A549 (cell line): ENCODE measurements around the gene CCNI. TPM values are rescaled to one million over a fixed set of nuclear protein-coding genes. Genes with fewer than 3 reads are reported as not detected.

Source experiments
- ATAC-seq, 2 experiments: fragments of 200-7000 bp in 1 of 2; fragments of >200 bp in 1 of 2; cut with Nextera tagmentation in 1 of 2; cut with Tn5 transposase in 1 of 2; 3 replicates each; pipeline versions ENCODE4 v1.8.0 to v1.9.1; 2018 to 2020; ENCODE audit warnings: mild to moderate bottlenecking in 1 of 2, moderate library complexity in 1 of 2
- CTCF ChIA-PET: fragments of 300-600 bp; sonication (Branson Sonifier 250); formaldehyde crosslinking; extraction: SDS; loops from one replicate; lab custom pipeline; 2021; ENCODE audit warnings: antibody characterized with exemption, inconsistent platforms; lab: Yijun Ruan, JAX
- POLR2A ChIA-PET: fragments of 350-600 bp; formaldehyde crosslinking; extraction: SDS; loops from one replicate; lab custom pipeline; 2021; ENCODE audit warnings: antibody characterized with exemption, inconsistent platforms; lab: Yijun Ruan, JAX
- DNase-seq, 2 experiments: peaks; one replicate each; pipeline versions ENCODE4 v3.0.0 to v3.0.0-alpha.2; 2011 to 2016; ENCODE audit warnings: low read depth in 1 of 2, low spot score in 1 of 2
- FAIRE-seq: peaks from 2 replicates; lab custom pipeline; 2011; peaks lifted over from hg19 to GRCh38; lab: Jason Lieb, UNC
- H3K27ac ChIP-seq, 2 experiments: fragments of >200 bp; sonication (Bioruptor Twin); formaldehyde crosslinking; 3 replicates each; pipeline ENCODE4 v1.5.1; 2016 to 2017
- H3K4me1 ChIP-seq: fragments of >200 bp; sonication (Bioruptor Twin); formaldehyde crosslinking; 3 replicates; pipeline ENCODE4 v1.6.1; 2016
- H3K4me2 ChIP-seq: fragments of >200 bp; sonication (Bioruptor Twin); formaldehyde crosslinking; 3 replicates; pipeline ENCODE4 v1.6.1; 2016
- H3K4me3 ChIP-seq: fragments of >200 bp; sonication (Bioruptor Twin); formaldehyde crosslinking; 3 replicates; pipeline ENCODE4 v1.5.1; 2016
- H3K9me3 ChIP-seq: fragments of >200 bp; sonication (Bioruptor Twin); formaldehyde crosslinking; 3 replicates; pipeline ENCODE4 v1.6.1; 2016
- CBX2 ChIP-seq: fragments of 200-600 bp; sonication (generic); IDR thresholded peaks from 2 replicates; pipeline ENCODE4 v1.6.1; 2016; ENCODE audit warnings: low read depth, mild to moderate bottlenecking, borderline replicate concordance
- CHD2 ChIP-seq: fragments of 150-350 bp; IDR thresholded peaks from 2 replicates; pipeline ENCODE4 v1.6.1; 2014; ENCODE audit warnings: low read length; ENCODE audit not compliant: partially characterized antibody
- CTCF ChIP-seq: fragments of >200 bp; sonication (Bioruptor Twin); formaldehyde crosslinking; IDR thresholded peaks from 3 replicates; pipeline ENCODE4 v1.5.1; 2016
- ELK1 ChIP-seq: fragments of 150-350 bp; IDR thresholded peaks from 2 replicates; pipeline ENCODE4 v1.6.1; 2014; ENCODE audit warnings: low read depth, mild to moderate bottlenecking, low read length
- EP300 ChIP-seq, 2 experiments: fragments of >200 bp; sonication (Bioruptor Twin); formaldehyde crosslinking; IDR thresholded peaks; 2 replicates in 1 of 2; 3 replicates in 1 of 2; pipeline ENCODE4 v1.6.1; 2016 to 2017
- FOXS1 ChIP-seq: fragments of 250-450 bp; sonication (Bioruptor Pico); IDR thresholded peaks from 2 replicates; pipeline ENCODE4 v1.5.0; 2020; ENCODE audit warnings: mild to moderate bottlenecking, moderate library complexity
- GATA3 ChIP-seq: IDR thresholded peaks from 2 replicates; pipeline ENCODE4 v1.6.1; 2012; ENCODE audit warnings: borderline replicate concordance
- HOXA7 ChIP-seq: fragments of 250-450 bp; sonication (Bioruptor Pico); IDR thresholded peaks from 2 replicates; pipeline ENCODE4 v1.5.0; 2020; ENCODE audit warnings: mild to moderate bottlenecking, moderate library complexity
- HOXB13 ChIP-seq: fragments of 250-450 bp; sonication (Bioruptor Pico); IDR thresholded peaks from 2 replicates; pipeline ENCODE4 v1.5.0; 2020; ENCODE audit warnings: low read depth, mild to moderate bottlenecking, moderate library complexity
- JUN ChIP-seq, 2 experiments: fragments of >200 bp; sonication (Bioruptor Twin); formaldehyde crosslinking; IDR thresholded peaks; 2 replicates in 1 of 2; 3 replicates in 1 of 2; pipeline ENCODE4 v1.6.1; 2016 to 2017
- JUNB ChIP-seq: fragments of >200 bp; sonication (Bioruptor Twin); formaldehyde crosslinking; IDR thresholded peaks from 2 replicates; pipeline ENCODE4 v1.6.1; 2016
- KDM1A ChIP-seq: fragments of 200-600 bp; sonication (generic); IDR thresholded peaks from 2 replicates; pipeline ENCODE4 v1.6.1; 2016; ENCODE audit warnings: low read depth, mild to moderate bottlenecking
- NFE2L2 ChIP-seq: fragments of 150-350 bp; conservative IDR thresholded peaks from 2 replicates; pipeline ENCODE4 v1.6.1; 2014; ENCODE audit warnings: low read length
- NPAS2 ChIP-seq: fragments of 250-450 bp; sonication (Bioruptor Pico); IDR thresholded peaks from 2 replicates; pipeline ENCODE4 v1.8.0; 2022; ENCODE audit warnings: mild to moderate bottlenecking, moderate library complexity, borderline replicate concordance
- NR3C1 ChIP-seq: fragments of >200 bp; sonication (Bioruptor Twin); formaldehyde crosslinking; IDR thresholded peaks from 3 replicates; pipeline ENCODE4 v1.6.1; 2017
- POLR2A ChIP-seq: IDR thresholded peaks from 2 replicates; pipeline ENCODE4 v1.6.1; 2012; ENCODE audit warnings: mild to moderate bottlenecking, low read length
- RCOR1 ChIP-seq: fragments of 150-350 bp; IDR thresholded peaks from 2 replicates; pipeline ENCODE4 v1.6.1; 2014; ENCODE audit warnings: antibody characterized with exemption, low read length, low read depth
- REST ChIP-seq: fragments of 200-600 bp; sonication (generic); IDR thresholded peaks from 2 replicates; pipeline ENCODE4 v1.6.1; 2016; ENCODE audit warnings: antibody characterized with exemption, mild to moderate bottlenecking, moderate library complexity
- RFX5 ChIP-seq: fragments of 450-650 bp; IDR thresholded peaks from 2 replicates; pipeline ENCODE4 v1.7.1; 2014; ENCODE audit warnings: antibody characterized with exemption, mild to moderate bottlenecking, moderate library complexity
- SMC3 ChIP-seq: fragments of >200 bp; sonication (Bioruptor Twin); formaldehyde crosslinking; IDR thresholded peaks from 3 replicates; pipeline ENCODE4 v1.6.1; 2018; ENCODE audit warnings: inconsistent platforms
- TFCP2L1 ChIP-seq: fragments of 250-450 bp; sonication (Bioruptor Pico); IDR thresholded peaks from 2 replicates; pipeline ENCODE4 v1.5.0; 2021; ENCODE audit warnings: mild to moderate bottlenecking
- USF2 ChIP-seq: fragments of 450-650 bp; IDR thresholded peaks from 2 replicates; pipeline ENCODE4 v1.6.1; 2014; ENCODE audit warnings: antibody characterized with exemption
- WGBS: methylation state at CpG from one replicate; pipeline ENCODE4 v1.1.6; 2017; ENCODE audit errors: missing lambda C conversion rate; 5-methylcytosine and 5-hydroxymethylcytosine counted together
- polyA plus RNA-seq, 4 experiments: library from polyadenylated mRNA; depleted of rRNA in 3 of 4; stranded (reverse); fragments of >200 nt; fragmentation: RNase III in 1 of 4; extraction: RNeasy Plus Mini Kit Qiagen cat#74134 plus additional on column Dnase treatment in 1 of 4; gene quantifications; 2 replicates in 3 of 4; 3 replicates in 1 of 4; pipeline ENCODE4 v1.2.3, GENCODE V29; 2011 to 2017

Gene CCNI
- polyA plus RNA-seq, 2 of the 4 experiments (the other 2 are of a cell fraction), result 73.8 to 117 TPM

GRCh38 chr4:77006753-77007353 lies 68.9 kb downstream of the CCNI start:
- POLR2A ChIA-PET, result no interaction called here
- ATAC-seq, result no peak
- CTCF ChIA-PET, result no interaction called here
- no peak for TF ChIP-seq CBX2
- no peak for TF ChIP-seq KDM1A
- TF ChIP-seq CTCF, result no peak
- TF ChIP-seq TFCP2L1 (CRISPR knock-in tag), result no peak
- TF ChIP-seq POLR2A, result no peak
- TF ChIP-seq JUN (IDR thresholded peaks at IDR 0.05), result no peak
- TF ChIP-seq HOXB13 (CRISPR knock-in tag), result no peak
- no peak for TF ChIP-seq HOXA7
- no peak for TF ChIP-seq SMC3
- TF ChIP-seq FOXS1 (CRISPR knock-in tag), result no peak
- no peak for TF ChIP-seq JUNB
- no peak for TF ChIP-seq EP300 (IDR thresholded peaks at IDR 0.05)
- TF ChIP-seq NFE2L2, result no peak
- no peak for DNase-seq
- H3K4me3 ChIP-seq, result no peak overlapping the region
- no peak for FAIRE-seq
- H3K4me1 ChIP-seq, result no peaks in the 10 kb centered on the region
- no peaks in the 10 kb centered on the region for H3K9me3 ChIP-seq
- WGBS, result 80% methylated on average over 4 of the region's 4 CpGs
- no peak overlapping the region for H3K4me2 ChIP-seq
- H3K27ac ChIP-seq, result no peak overlapping the region

GRCh38 chr4:77003400-77003799 lies 72.4 kb downstream of the CCNI start:
- Histone ChIP-seq H3K27ac (no peak overlapping the region), H3K4me1 (no peaks in the 10 kb centered on the region)
- TF ChIP-seq CHD2 (no peak), ELK1 (no peak), REST (no peak), RCOR1 (no peak), USF2 (no peak), NPAS2 (CRISPR knock-in tag) (no peak), HOXB13 (CRISPR knock-in tag) (no peak), NR3C1 (no peak), GATA3 (no peak), RFX5 (no peak)
- TF ChIP-seq, all 56 proteins: peak for 0
- Histone ChIP-seq H3K9me3 (no peaks in the 10 kb centered on the region), H3K4me2 (no peak overlapping the region), H3K4me3 (no peak overlapping the region)
- DNase-seq, result no peak
- FAIRE-seq, result no peak
- ATAC-seq, result no peak
- ChIA-PET POLR2A (no interaction called here), CTCF (no interaction called here)
